MM.1S (cell line): ENCODE results near the gene SEC11C.

Experiments
- DNase-seq: peaks from one replicate; pipeline ENCODE4 v3.0.0-alpha.2; 2015
- H2AFZ ChIP-seq: fragments of 300-600 bp; sonication (generic); 2 replicates; pipeline ENCODE4 v1.6.0; 2016; ENCODE audit warnings: antibody characterized with exemption, low read length
- H3F3A ChIP-seq: fragments of 300-600 bp; sonication (generic); 2 replicates; pipeline ENCODE4 v1.6.1; 2016; ENCODE audit warnings: mild to moderate bottlenecking, antibody characterized with exemption, low read length, moderate library complexity, mixed read lengths; ENCODE audit not compliant: insufficient read depth
- H3K27ac ChIP-seq: fragments of 300-600 bp; sonication (generic); 2 replicates; pipeline ENCODE4 v1.5.1; 2016; ENCODE audit warnings: mild to moderate bottlenecking, low read length
- H3K27me3 ChIP-seq: fragments of 300-600 bp; sonication (generic); replicated peaks from 2 replicates; pipeline ENCODE4 v1.6.0; 2016; ENCODE audit warnings: low read length; ENCODE audit not compliant: insufficient read depth
- H3K36me3 ChIP-seq: fragments of 300-600 bp; sonication (generic); replicated peaks from 2 replicates; pipeline ENCODE4 v1.6.1; 2016; ENCODE audit warnings: mild to moderate bottlenecking, low read length, mixed read lengths; ENCODE audit not compliant: insufficient read depth
- H3K4me1 ChIP-seq: fragments of 300-600 bp; sonication (generic); 2 replicates; pipeline ENCODE4 v1.6.1; 2016; ENCODE audit warnings: low read length, mixed read lengths
- H3K4me2 ChIP-seq: fragments of 300-600 bp; sonication (generic); 2 replicates; pipeline ENCODE4 v1.6.0; 2016; ENCODE audit warnings: low read depth, low read length
- H3K4me3 ChIP-seq: fragments of 300-600 bp; sonication (generic); 2 replicates; pipeline ENCODE4 v1.5.1; 2016; ENCODE audit warnings: low read length, mixed read lengths
- H3K79me2 ChIP-seq: fragments of 300-600 bp; sonication (generic); 2 replicates; pipeline ENCODE4 v1.6.1; 2016; ENCODE audit warnings: mixed run types, low read length, mixed read lengths
- H3K9ac ChIP-seq: fragments of 300-600 bp; sonication (generic); 2 replicates; pipeline ENCODE4 v1.6.1; 2016; ENCODE audit warnings: low read length, mixed read lengths
- H3K9me2 ChIP-seq: fragments of 300-600 bp; sonication (generic); replicated peaks from 2 replicates; pipeline ENCODE4 v1.6.1; 2016; ENCODE audit warnings: mild to moderate bottlenecking, low read length, mixed read lengths; ENCODE audit not compliant: insufficient read depth
- H3K9me3 ChIP-seq: fragments of 300-600 bp; sonication (generic); replicated peaks from 2 replicates; pipeline ENCODE4 v1.6.1; 2016; ENCODE audit warnings: mild to moderate bottlenecking, low read length, mixed read lengths; ENCODE audit not compliant: insufficient read depth
- H4K20me1 ChIP-seq: fragments of 300-600 bp; sonication (generic); 2 replicates; pipeline ENCODE4 v1.6.1; 2016; ENCODE audit warnings: mild to moderate bottlenecking, low read length, moderate library complexity, mixed read lengths; ENCODE audit not compliant: insufficient read depth
- EZH2 ChIP-seq: fragments of 300-600 bp; sonication (generic); optimal IDR thresholded peaks from 2 replicates; pipeline ENCODE3; 2017; ENCODE audit warnings: low read depth, mild to moderate bottlenecking, antibody characterized with exemption, low read length, mixed read lengths
- EZH2phosphoT487 ChIP-seq: fragments of 300-600 bp; sonication (generic); IDR thresholded peaks from 2 replicates; pipeline ENCODE4 v1.6.1; 2018; ENCODE audit warnings: antibody characterized with exemption, low read length
- TF ChIP-seq, protein P1 (sequence below): fragments of 300-600 bp; sonication (generic); IDR thresholded peaks from 2 replicates; pipeline ENCODE4 v1.5.1; 2016; ENCODE audit warnings: antibody characterized with exemption, low read length, mixed read lengths

The SEC11C gene

DNA sequence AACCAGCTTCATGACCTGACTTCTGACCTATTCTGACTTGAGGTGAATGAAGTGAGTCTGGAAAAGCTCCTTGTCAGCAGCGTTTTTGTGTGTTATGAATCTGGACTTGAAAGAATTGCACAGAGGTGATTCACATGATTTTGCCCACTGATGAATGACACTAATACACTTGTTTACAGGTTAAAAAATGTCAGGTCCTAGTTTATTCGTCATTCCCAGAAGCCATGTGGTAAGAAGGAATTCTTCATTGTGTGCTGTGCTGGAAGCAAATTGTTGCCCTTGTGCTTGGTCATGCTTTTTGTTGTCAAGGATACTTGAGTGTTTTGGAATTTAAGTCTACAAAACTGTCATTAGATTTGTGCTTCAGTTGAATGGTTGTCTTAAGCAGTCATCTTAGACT is 15.5 kb downstream of the SEC11C start:
- no peak overlapping the region for H3K27ac ChIP-seq

GRCh38 chr18:59156316-59156715 is 16.6 kb downstream of the SEC11C start:
- no peaks in the 10 kb centered on the region for H3K4me1 ChIP-seq
- no peak overlapping the region for H3K4me3 ChIP-seq
- no peak overlapping the region for H2AFZ ChIP-seq
- no peak overlapping the region for H3K4me2 ChIP-seq
- H3K9me3 ChIP-seq, result no peaks in the 10 kb centered on the region
- no peak for DNase-seq
- peaks cover 23% of the 10 kb centered on the region for H3K79me2 ChIP-seq
- H3K27me3 ChIP-seq, result no peaks in the 10 kb centered on the region
- H3K36me3 ChIP-seq, result peaks cover 36% of the 10 kb centered on the region
- no peaks in the 10 kb centered on the region for H4K20me1 ChIP-seq
- H3F3A ChIP-seq, result peaks cover 8% of the 10 kb centered on the region
- no peak overlapping the region for H3K27ac ChIP-seq
- no peaks in the 10 kb centered on the region for H3K9me2 ChIP-seq
- no peak for TF ChIP-seq EZH2phosphoT487
- no peak for TF ChIP-seq EZH2
- TF ChIP-seq, protein P1, sequence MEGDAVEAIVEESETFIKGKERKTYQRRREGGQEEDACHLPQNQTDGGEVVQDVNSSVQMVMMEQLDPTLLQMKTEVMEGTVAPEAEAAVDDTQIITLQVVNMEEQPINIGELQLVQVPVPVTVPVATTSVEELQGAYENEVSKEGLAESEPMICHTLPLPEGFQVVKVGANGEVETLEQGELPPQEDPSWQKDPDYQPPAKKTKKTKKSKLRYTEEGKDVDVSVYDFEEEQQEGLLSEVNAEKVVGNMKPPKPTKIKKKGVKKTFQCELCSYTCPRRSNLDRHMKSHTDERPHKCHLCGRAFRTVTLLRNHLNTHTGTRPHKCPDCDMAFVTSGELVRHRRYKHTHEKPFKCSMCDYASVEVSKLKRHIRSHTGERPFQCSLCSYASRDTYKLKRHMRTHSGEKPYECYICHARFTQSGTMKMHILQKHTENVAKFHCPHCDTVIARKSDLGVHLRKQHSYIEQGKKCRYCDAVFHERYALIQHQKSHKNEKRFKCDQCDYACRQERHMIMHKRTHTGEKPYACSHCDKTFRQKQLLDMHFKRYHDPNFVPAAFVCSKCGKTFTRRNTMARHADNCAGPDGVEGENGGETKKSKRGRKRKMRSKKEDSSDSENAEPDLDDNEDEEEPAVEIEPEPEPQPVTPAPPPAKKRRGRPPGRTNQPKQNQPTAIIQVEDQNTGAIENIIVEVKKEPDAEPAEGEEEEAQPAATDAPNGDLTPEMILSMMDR, result no peak
- no peak overlapping the region for H3K9ac ChIP-seq

More for the DNA sequence above, 15.5 kb downstream of the SEC11C start:
- no peak overlapping the region for H3K9ac ChIP-seq
- H3F3A ChIP-seq, result peaks cover 8% of the 10 kb centered on the region
- H3K27me3 ChIP-seq, result no peaks in the 10 kb centered on the region
- no peak for DNase-seq
- H3K9me3 ChIP-seq, result no peaks in the 10 kb centered on the region
- H3K4me2 ChIP-seq, result no peak overlapping the region
- peaks cover 34% of the 10 kb centered on the region for H3K79me2 ChIP-seq
- no peaks in the 10 kb centered on the region for H3K9me2 ChIP-seq
- no peak overlapping the region for H3K4me3 ChIP-seq
- H2AFZ ChIP-seq, result no peak overlapping the region
- TF ChIP-seq EZH2 (no peak), EZH2phosphoT487 (no peak)
- TF ChIP-seq, protein P1, result no peak
- no peaks in the 10 kb centered on the region for H3K4me1 ChIP-seq
- no peaks in the 10 kb centered on the region; the same call in 1 of the 2 replicates for H4K20me1 ChIP-seq
- peaks cover 46% of the 10 kb centered on the region for H3K36me3 ChIP-seq

DNA sequence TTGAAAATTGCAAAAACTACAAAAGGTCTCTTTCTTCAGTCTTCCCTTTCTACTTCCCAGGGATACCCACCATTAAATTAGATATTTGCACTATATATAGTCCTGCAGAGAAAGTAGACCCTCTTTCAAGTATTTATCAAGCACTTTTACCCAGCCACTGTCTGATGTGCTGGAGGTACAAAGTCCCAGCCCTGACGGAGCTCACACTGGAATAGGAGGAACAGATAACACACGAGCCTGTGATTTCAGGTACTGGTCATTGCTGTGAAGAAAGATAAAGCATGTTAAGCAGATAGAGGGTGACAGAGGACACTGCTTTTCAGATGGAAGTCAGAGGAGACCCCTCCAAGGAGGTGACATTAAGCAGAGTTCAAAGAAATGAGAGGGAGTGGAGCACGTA is 19.6 kb downstream of the SEC11C start:
- H3K27me3 ChIP-seq, result no peaks in the 10 kb centered on the region
- H3K36me3 ChIP-seq, result peaks cover 21% of the 10 kb centered on the region
- H3K9me3 ChIP-seq, result no peaks in the 10 kb centered on the region
- H3K9me2 ChIP-seq, result no peaks in the 10 kb centered on the region
- TF ChIP-seq EZH2 (no peak), EZH2phosphoT487 (no peak)
- TF ChIP-seq, protein P1, result no peak
- H3K79me2 ChIP-seq, result peaks cover 4% of the 10 kb centered on the region; the same call in 1 of the 2 replicates
- no peak overlapping the region for H2AFZ ChIP-seq
- no peaks in the 10 kb centered on the region for H3K4me1 ChIP-seq
- H4K20me1 ChIP-seq, result no peaks in the 10 kb centered on the region
- no peak overlapping the region for H3K27ac ChIP-seq
- no peak overlapping the region for H3K9ac ChIP-seq
- H3K4me2 ChIP-seq, result no peak overlapping the region
- DNase-seq, result no peak
- peaks cover 8% of the 10 kb centered on the region for H3F3A ChIP-seq
- H3K4me3 ChIP-seq, result no peak overlapping the region
